Measurements from ENCODE around the gene MPP1.
A peak's percentile ranks its signal among the peaks of the same experiment; 100 is the strongest.

Gene MPP1

GRCh38 chrX:154774622-154775021 is 30.7 kb downstream of the MPP1 start:
- no peak for DNase-seq

- DNase-seq, result peak; percentile 98
Measured at GRCh38 chrX:154762537-154763296, 42.6 kb downstream of the MPP1 start, which contains the start of gene DKC1. DKC1 (plus strand) TSS chrX:154762864; CDS start chrX:154762966, 102 bp downstream.

- peak; percentile 55 for DNase-seq
Measured at GRCh38 chrX:154761977-154762536, 43.2 kb downstream of the MPP1 start.

GRCh38 chrX:154758696-154759095 is 46.6 kb downstream of the MPP1 start:
- DNase-seq, result no peak

- no peak for DNase-seq
Measured at GRCh38 chrX:154751669-154752271, 53.5 kb downstream of the MPP1 start.

- no peak for DNase-seq
Measured at GRCh38 chrX:154751203-154751668, 54.0 kb downstream of the MPP1 start.

GRCh38 chrX:154750301-154751202 is 54.7 kb downstream of the MPP1 start, which contains the start of gene GAB3:
GAB3 (minus strand) TSS chrX:154751077; CDS start chrX:154751025, 52 bp downstream.
- DNase-seq, result peak; percentile 19

- DNase-seq, result no peak
Measured at GRCh38 chrX:154749856-154750255, 55.4 kb downstream of the MPP1 start.

GRCh38 chrX:154748712-154749339 is 56.5 kb downstream of the MPP1 start:
- DNase-seq, result peak; percentile 73

- DNase-seq, result no peak
Measured at GRCh38 chrX:154742613-154743012, 62.7 kb downstream of the MPP1 start.

GRCh38 chrX:154739952-154740465 is 65.3 kb downstream of the MPP1 start:
- DNase-seq, result no peak

- DNase-seq, result no peak
Measured at GRCh38 chrX:154738011-154738738, 67.1 kb downstream of the MPP1 start.

- no peak for DNase-seq
Measured at GRCh38 chrX:154737136-154737535, 68.1 kb downstream of the MPP1 start.

- DNase-seq, result no peak
Measured at GRCh38 chrX:154735695-154736393, 69.4 kb downstream of the MPP1 start.

GRCh38 chrX:154734061-154734781 is 71.1 kb downstream of the MPP1 start:
- DNase-seq, result no peak

- DNase-seq, result no peak
Measured at GRCh38 chrX:154733066-154733425, 72.2 kb downstream of the MPP1 start.

GRCh38 chrX:154732421-154733065 is 72.7 kb downstream of the MPP1 start:
- no peak for DNase-seq

GRCh38 chrX:154731881-154732280 is 73.4 kb downstream of the MPP1 start:
- DNase-seq, result no peak

- no peak for DNase-seq
Measured at GRCh38 chrX:154731184-154731583, 74.1 kb downstream of the MPP1 start.

Measured in NCI-H345 (cell line).